HFFc6 (cell line): ENCODE measurements around the gene NHLRC1. TPM values are rescaled to one million over a fixed set of nuclear protein-coding genes. Genes with fewer than 3 reads are reported as not detected.

ENCODE experiments used
- DNase-seq: peaks from one replicate; pipeline ENCODE4 v3.0.0-alpha.2; 2018
- H3K27ac Mint-ChIP-seq: 2 replicates; pipeline ENCODE4 v1.8.0; 2020; ENCODE audit warnings: mild to moderate bottlenecking, mixed read lengths
- H3K27me3 Mint-ChIP-seq: 2 replicates; pipeline ENCODE4 v1.8.0; 2021; ENCODE audit warnings: mild to moderate bottlenecking, moderate library complexity, mixed read lengths; ENCODE audit not compliant: insufficient read depth
- H3K36me3 Mint-ChIP-seq: 2 replicates; pipeline ENCODE4 v1.8.0; 2021; ENCODE audit warnings: low read depth, mixed read lengths
- H3K4me1 Mint-ChIP-seq: 2 replicates; pipeline ENCODE4 v1.8.0; 2020; ENCODE audit warnings: low read depth, mixed read lengths
- H3K4me3 Mint-ChIP-seq: 2 replicates; pipeline ENCODE4 v1.8.0; 2020; ENCODE audit warnings: mild to moderate bottlenecking, moderate library complexity, mixed read lengths
- H3K9me3 Mint-ChIP-seq: 2 replicates; pipeline ENCODE4 v1.8.0; 2020; ENCODE audit warnings: mild to moderate bottlenecking, mixed read lengths
- total RNA-seq, 6 experiments: library from RNA; stranded (reverse); fragmentation: NEBNext Ultra II Directional; extraction: Animal tissue kit (Norgen Biotek cat#: 25700); gene quantifications; 2 replicates in 1 of 6; 3 replicates in 5 of 6; pipeline ENCODE4 v1.2.3, GENCODE V29; 2021
- TF ChIP-seq, protein P1 (sequence below): fragments of 200-600 bp; sonication (generic); IDR thresholded peaks from 2 replicates; pipeline ENCODE4 v1.5.0; 2021; ENCODE audit warnings: antibody characterized with exemption, mild to moderate bottlenecking

Gene NHLRC1
- total RNA-seq, 6 experiments from 2014 or later, result 1.2 to 1.9 (median 1.4) TPM

- H3K27me3 Mint-ChIP-seq, result no peaks in the 10 kb centered on the region
- no peaks in the 10 kb centered on the region for H3K9me3 Mint-ChIP-seq
- peaks cover 18% of the 10 kb centered on the region for H3K4me1 Mint-ChIP-seq
- TF ChIP-seq, protein P1, sequence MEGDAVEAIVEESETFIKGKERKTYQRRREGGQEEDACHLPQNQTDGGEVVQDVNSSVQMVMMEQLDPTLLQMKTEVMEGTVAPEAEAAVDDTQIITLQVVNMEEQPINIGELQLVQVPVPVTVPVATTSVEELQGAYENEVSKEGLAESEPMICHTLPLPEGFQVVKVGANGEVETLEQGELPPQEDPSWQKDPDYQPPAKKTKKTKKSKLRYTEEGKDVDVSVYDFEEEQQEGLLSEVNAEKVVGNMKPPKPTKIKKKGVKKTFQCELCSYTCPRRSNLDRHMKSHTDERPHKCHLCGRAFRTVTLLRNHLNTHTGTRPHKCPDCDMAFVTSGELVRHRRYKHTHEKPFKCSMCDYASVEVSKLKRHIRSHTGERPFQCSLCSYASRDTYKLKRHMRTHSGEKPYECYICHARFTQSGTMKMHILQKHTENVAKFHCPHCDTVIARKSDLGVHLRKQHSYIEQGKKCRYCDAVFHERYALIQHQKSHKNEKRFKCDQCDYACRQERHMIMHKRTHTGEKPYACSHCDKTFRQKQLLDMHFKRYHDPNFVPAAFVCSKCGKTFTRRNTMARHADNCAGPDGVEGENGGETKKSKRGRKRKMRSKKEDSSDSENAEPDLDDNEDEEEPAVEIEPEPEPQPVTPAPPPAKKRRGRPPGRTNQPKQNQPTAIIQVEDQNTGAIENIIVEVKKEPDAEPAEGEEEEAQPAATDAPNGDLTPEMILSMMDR, result no peak
- no peak for DNase-seq
- H3K4me3 Mint-ChIP-seq, result no peak overlapping the region
- peaks cover 15% of the 10 kb centered on the region; the same call in 1 of the 2 replicates for H3K36me3 Mint-ChIP-seq
- no peak overlapping the region for H3K27ac Mint-ChIP-seq
Observed at GRCh38 chr6:18162401-18162800, 39.9 kb upstream of the NHLRC1 start.

- Mint-ChIP-seq H3K27me3 (no peaks in the 10 kb centered on the region), H3K4me1 (peaks cover 18% of the 10 kb centered on the region), H3K36me3 (peaks cover 15% of the 10 kb centered on the region; the same call in 1 of the 2 replicates), H3K9me3 (no peaks in the 10 kb centered on the region), H3K27ac (peak overlapping the region; percentile 37), H3K4me3 (no peak overlapping the region)
- TF ChIP-seq, protein P1, result no peak
- no peak for DNase-seq
Observed at GRCh38 chr6:18161431-18161830, 39.0 kb upstream of the NHLRC1 start.

GRCh38 chr6:18160911-18161310 is 38.4 kb upstream of the NHLRC1 start:
- peak overlapping the region; percentile 37 for H3K27ac Mint-ChIP-seq
- DNase-seq, result no peak
- peaks cover 15% of the 10 kb centered on the region; the same call in 1 of the 2 replicates for H3K36me3 Mint-ChIP-seq
- TF ChIP-seq, protein P1, result no peak
- no peaks in the 10 kb centered on the region for H3K27me3 Mint-ChIP-seq
- H3K4me1 Mint-ChIP-seq, result peaks cover 18% of the 10 kb centered on the region
- no peak overlapping the region for H3K4me3 Mint-ChIP-seq
- H3K9me3 Mint-ChIP-seq, result no peaks in the 10 kb centered on the region

- H3K27ac Mint-ChIP-seq, result peak overlapping the region; percentile 66
- peak; percentile 30 for DNase-seq
- H3K4me1 Mint-ChIP-seq, result peaks cover 34% of the 10 kb centered on the region
Observed at GRCh38 chr6:18155864-18156421, 33.5 kb upstream of the NHLRC1 start.

DNA sequence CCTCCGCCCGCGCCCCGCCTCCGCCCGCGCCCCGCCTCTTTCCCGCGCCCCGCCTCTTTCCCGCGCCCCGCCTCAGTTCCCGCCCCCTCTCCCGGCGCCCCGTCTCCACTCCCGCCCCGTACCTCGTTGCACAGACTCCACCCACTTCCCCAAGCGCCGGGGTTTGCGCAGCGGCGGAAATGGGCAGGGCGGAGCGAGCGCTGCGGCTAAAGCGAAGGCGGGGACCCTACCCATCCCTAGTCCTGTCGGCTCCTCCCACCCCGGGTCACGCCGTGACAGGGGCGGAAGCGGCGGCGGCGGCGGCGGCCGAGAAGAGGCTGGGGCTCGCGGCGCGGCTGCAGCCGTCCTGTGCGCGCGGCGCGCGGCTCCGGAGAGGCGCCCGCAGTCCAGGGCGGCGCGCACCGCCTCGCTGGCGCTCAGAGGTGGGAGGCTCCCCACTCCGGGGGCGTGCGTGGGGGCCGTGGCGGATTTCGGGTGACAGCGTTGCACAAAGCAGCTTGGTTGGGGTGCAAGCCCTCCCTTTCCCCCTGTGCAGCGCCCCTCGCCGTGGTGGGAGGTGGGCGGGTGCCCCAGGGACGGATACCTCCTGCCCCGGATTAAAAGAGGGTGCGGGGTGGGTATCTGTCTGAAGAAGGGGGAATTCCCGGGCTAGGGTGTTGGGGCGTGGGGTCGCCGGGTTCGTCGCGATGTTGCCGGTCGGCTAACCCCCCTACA is 32.8 kb upstream of the NHLRC1 start, which contains the start of gene KDM1B:
Gene KDM1B, plus strand, starts transcription at position 273 of the 714 bp plus-strand sequence. CDS start 4,474 bp downstream, outside the sequence.
- Mint-ChIP-seq H3K4me3 (peak within 1 kb of the TSS; percentile 99), H3K4me1 (peaks cover 30% of the 10 kb centered on the region), H3K9me3 (no peaks in the 10 kb centered on the region), H3K27me3 (peaks cover 2% of the 10 kb centered on the region), H3K27ac (peak within 1 kb of the TSS; percentile 98), H3K36me3 (peaks cover 15% of the 10 kb centered on the region)
- TF ChIP-seq, protein P1, result no peak
- DNase-seq, result peak; percentile 98

More at GRCh38 chr6:18155864-18156421, 33.5 kb upstream of the NHLRC1 start:
- H3K36me3 Mint-ChIP-seq, result peaks cover 16% of the 10 kb centered on the region
- no peaks in the 10 kb centered on the region for H3K9me3 Mint-ChIP-seq
- H3K27me3 Mint-ChIP-seq, result peaks cover 2% of the 10 kb centered on the region
- H3K4me3 Mint-ChIP-seq, result peak overlapping the region; percentile 99
- TF ChIP-seq, protein P1, result peak; percentile 56
